ENCODE measurements around the gene RETN.

- TF ChIP-seq CTCF (IDR thresholded peaks at IDR 0.05) (no peak), POLR2A (IDR thresholded peaks at IDR 0.05) (no peak)
Observed at GRCh38 chr19:7619671-7620441, 49.0 kb upstream of the RETN start.

All from Peyer's patch (tissue), 4 donors.